ENCODE data around the gene COPS8. TPM values are rescaled to one million over a fixed set of nuclear protein-coding genes. Genes with fewer than 3 reads are reported as not detected.
A peak's percentile ranks its signal among the peaks of the same experiment; 100 is the strongest.

Gene COPS8
- total and polyA plus RNA-seq, 2 of the 4 experiments (the other 2 are of a cell fraction) = 47.0 to 64.9 TPM

DNA sequence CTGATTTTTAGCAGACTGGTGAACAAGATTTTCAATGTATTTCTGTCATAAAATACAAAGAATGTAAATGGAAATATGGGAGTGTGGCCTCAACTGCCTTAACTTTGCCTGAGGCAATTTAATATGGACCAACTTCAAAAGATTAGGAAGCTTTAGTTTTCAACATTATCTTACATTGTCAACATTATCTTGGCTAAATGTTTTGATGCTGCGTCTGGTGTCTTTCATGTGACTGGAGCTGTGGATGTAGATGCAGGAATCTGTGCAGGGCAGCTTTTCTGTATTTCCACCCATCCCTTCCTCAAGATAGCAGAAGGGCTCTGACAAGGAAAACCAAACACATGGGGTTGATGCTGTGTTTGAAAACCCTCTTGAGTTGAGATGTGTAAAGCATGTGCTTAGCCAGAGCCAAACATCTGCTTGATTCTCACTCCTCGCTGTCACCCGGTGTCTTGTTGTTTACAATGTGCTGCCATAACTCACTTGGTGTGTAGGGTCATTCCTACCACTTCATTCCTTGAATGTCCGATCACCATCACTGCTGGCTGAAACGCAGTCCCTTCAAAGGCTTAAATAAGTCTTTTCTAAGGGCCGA, 33.0 kb downstream of the COPS8 start:
- Histone ChIP-seq H2AFZ (replicated peaks; ENCODE audit: low read length, poor library complexity) (peak overlapping the region; percentile 11), H3K56ac (ENCODE audit: extremely low read depth, insufficient read depth, low read length) (no peak overlapping the region), H3K4me3 (ENCODE audit: insufficient read depth, low read depth, low read length) (no peak overlapping the region), H3K9me3 (ENCODE audit: control insufficient read depth, insufficient read depth, low read length) (no peaks in the 10 kb centered on the region), H3K4me1 (ENCODE audit: control insufficient read depth, insufficient read depth, low read length) (peaks cover 5% of the 10 kb centered on the region), H3K36me3 (ENCODE audit: control insufficient read depth, insufficient read depth, low read length) (no peaks in the 10 kb centered on the region), H3K9ac (ENCODE audit: low read depth, low read length) (no peak overlapping the region), H2BK120ac (ENCODE audit: low read depth, low read length) (0 out of 2 replicates have a peak overlapping the region, but pooled peaks have one; percentile 3), H2BK20ac (ENCODE audit: low read depth, low read length) (0 out of 2 replicates have a peak overlapping the region, but pooled peaks have one; percentile 1), H2BK15ac (ENCODE audit: low read depth, low read length) (0 out of 3 replicates have a peak overlapping the region, but pooled peaks have one; percentile 4), H4K5ac (ENCODE audit: low read depth, low read length) (no peak overlapping the region), H3K4me2 (ENCODE audit: low read depth, low read length) (0 out of 2 replicates have a peak overlapping the region, but pooled peaks have one; percentile 1), H2AK9ac (replicated peaks; ENCODE audit: low read depth, low read length, poor library complexity) (peak overlapping the region; percentile 1), H2AK5ac (ENCODE audit: low read depth, low read length) (peak overlapping the region; percentile 37; the same call in 1 of the 2 replicates), H3K18ac (ENCODE audit: low read depth, low read length) (no peak overlapping the region), H3K23ac (ENCODE audit: low read depth, low read length) (peak overlapping the region; percentile 3; the same call in 1 of the 2 replicates), H3K27ac (ENCODE audit: insufficient read depth, low read length) (no peak overlapping the region), H4K20me1 (ENCODE audit: insufficient read depth, low read length) (no peaks in the 10 kb centered on the region), H3K79me1 (ENCODE audit: low read depth in 1 of 2, low read length in 2 of 2) (no peaks in the 10 kb centered on the region), H3K9me1 (ENCODE audit: insufficient read depth, low read length) (0 out of 2 replicates have a peak, but pooled peaks cover 6% of the 10 kb centered on the region), H4K91ac (ENCODE audit: insufficient read depth, low read depth, low read length) (no peak overlapping the region), H3K14ac (replicated peaks; ENCODE audit: low read depth, low read length) (peak overlapping the region; percentile 8; the same call in 1 of the 2 replicates), H2BK5ac (ENCODE audit: low read depth, low read length, poor library complexity, severe bottlenecking) (no peak overlapping the region), H3K27me3 (ENCODE audit: control insufficient read depth, insufficient read depth, low read length) (no peaks in the 10 kb centered on the region), H3K4ac (ENCODE audit: low read depth, low read length) (0 out of 2 replicates have a peak overlapping the region, but pooled peaks have one; percentile 2), H4K8ac (ENCODE audit: low read depth in 2 of 2, low read length in 2 of 2) (no peak overlapping the region)
- dilution Hi-C loops (cut with HindIII; ENCODE audit: low sequenced_read_pairs, unreplicated experiment) (no loop called here), intact Hi-C loops (cut with micrococcal nuclease) (no loop called here), in situ Hi-C loops (cut with MboI; ENCODE audit: low sequenced_read_pairs) (loop anchor here (25.0 kb wide), 1 partner anchor 619 kb away; no protein-coding TSS in a partner anchor)
- TF ChIP-seq, protein P1, sequence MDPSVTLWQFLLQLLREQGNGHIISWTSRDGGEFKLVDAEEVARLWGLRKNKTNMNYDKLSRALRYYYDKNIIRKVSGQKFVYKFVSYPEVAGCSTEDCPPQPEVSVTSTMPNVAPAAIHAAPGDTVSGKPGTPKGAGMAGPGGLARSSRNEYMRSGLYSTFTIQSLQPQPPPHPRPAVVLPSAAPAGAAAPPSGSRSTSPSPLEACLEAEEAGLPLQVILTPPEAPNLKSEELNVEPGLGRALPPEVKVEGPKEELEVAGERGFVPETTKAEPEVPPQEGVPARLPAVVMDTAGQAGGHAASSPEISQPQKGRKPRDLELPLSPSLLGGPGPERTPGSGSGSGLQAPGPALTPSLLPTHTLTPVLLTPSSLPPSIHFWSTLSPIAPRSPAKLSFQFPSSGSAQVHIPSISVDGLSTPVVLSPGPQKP (IDR thresholded peaks at IDR 0.05; ENCODE audit: borderline replicate concordance, low read depth, low read length) = no peak
- TF ChIP-seq MAFK (IDR thresholded peaks at IDR 0.05; ENCODE audit: low read depth, low read length) (no peak), RAD21 (IDR thresholded peaks at IDR 0.05; ENCODE audit: low read length) (no peak)
- peak; percentile 47 for DNase-seq
- no TSS peak for BruUV-seq (replicated peaks)
- CTCF ChIA-PET = no interaction called here
- POLR2A ChIA-PET (ENCODE audit: unreplicated experiment) = no interaction called here
- 0% methylated on average over 1 of the region's 6 CpGs; no CpG with 5 or more reads in 1 of the 2 experiments for WGBS, 2 experiments (ENCODE audit: extremely low coverage in 2 of 2, insufficient read length in 1 of 2)
- peak; percentile 41 for ATAC-seq (ENCODE audit: low read depth)
